Measurements from ENCODE around the gene SPRYD4.

The SPRYD4 gene

GRCh38 chr12:56522411-56523193 lies 54.2 kb downstream of the SPRYD4 start:
- peak overlapping the region; percentile 71 for H3K4me3 ChIP-seq (ENCODE audit: low read depth, low read length)
- peak; percentile 42 for DNase-seq (ENCODE audit: low read depth)
- TF ChIP-seq CTCF (conservative IDR thresholded peaks at IDR 0.05; ENCODE audit: low read depth, low read length), result no peak

- TF ChIP-seq CTCF (conservative IDR thresholded peaks at IDR 0.05; ENCODE audit: low read depth, low read length), result no peak
- no peak overlapping the region for H3K4me3 ChIP-seq (ENCODE audit: low read depth, low read length)
- DNase-seq (ENCODE audit: low read depth), result peak; percentile 20
These were observed 60.5 kb downstream of the SPRYD4 start for GRCh38 chr12:56528846-56529245.

All from choroid plexus epithelial cell (primary cell).